ENCODE data around the gene MAN2B2.

MAN2B2 gene

DNA sequence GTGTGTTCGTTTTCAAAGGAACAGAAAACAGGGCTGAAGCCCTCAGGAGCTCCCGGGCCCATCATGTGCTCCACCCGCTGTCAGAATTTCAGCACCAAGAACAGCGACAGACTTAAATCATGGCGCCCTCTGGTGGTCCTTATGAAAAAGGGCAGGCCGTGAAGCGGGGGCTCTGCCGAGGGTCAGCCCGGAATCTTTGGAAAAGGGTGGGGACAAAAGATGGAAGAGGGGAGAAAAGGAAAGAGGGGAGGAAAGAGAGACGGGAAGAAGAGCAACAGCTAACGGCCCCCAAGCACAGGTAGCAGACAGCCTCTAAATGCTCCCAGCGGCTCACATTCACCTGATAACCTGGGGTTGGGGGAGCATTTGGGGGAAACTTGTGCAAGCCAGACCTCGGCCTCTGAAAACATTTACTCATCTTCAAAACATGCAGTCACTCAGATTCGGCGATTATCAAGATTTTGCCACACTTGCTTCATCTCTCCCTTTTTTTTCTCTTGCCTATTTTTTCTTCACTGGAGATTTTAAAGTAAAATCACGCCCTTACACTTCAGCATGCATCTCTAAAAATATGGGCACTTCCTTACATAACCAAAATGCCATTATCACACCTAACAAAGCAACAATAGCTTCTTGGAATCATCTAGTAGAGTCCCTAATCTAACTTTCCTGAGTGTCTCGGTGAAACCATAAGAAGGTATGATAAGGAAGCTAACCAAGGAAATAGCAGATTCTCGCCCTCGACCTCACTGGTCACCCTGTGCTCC is 28.1 kb upstream of the MAN2B2 start:
- DNase-seq = peak; percentile 30

DNA sequence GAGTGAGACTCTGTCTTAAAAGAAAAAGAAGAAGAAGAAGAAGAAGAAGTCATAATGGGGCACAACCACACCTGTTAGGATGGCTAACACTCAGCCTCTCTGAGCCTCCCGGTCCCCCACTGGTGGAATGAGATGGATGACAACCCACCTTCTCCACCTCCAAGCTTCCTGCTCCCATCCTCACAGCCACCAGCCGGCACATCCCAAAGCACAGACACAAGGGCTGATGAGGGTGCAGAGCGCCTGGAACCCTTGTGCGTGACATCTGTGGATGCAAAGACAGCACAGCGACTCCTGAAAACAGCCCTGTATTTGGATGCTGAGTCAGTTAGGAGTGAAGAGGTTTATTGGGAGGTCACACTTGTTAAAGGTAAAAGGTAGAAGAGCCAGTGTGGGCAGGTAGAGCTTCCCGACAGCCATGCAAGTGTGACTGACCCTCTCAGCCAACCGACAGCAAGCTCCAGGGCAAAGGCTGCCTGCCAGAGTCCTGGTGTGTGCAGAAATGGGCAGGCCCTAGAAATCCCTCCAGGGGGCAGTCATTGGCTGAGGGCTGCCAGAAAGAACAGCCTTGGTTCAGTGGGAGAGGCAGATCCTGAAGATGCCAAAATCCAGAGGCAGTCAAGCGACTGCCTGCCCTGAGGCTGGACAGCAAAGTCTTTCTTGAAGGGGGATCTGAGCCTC is 26.6 kb upstream of the MAN2B2 start:
- DNase-seq = no peak

DNA sequence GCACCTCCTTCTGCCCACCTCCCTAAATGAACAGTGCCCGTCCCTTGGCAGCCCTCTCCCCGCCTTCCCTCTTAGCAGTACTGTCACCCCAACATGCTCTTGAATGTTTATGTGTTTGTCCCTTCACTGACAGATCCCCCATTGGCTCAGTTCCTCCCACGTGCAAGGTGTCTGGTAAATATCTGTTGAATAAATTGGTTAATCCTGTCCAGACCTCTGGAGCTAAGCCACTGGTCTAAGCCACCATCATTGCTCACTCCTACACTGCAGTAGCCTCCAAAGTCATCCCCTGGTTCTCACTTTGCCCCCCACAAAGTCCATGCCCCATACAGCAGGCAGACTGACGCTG is 26.1 kb upstream of the MAN2B2 start:
- no peak for DNase-seq

GRCh38 chr4:6549445-6549844 is 25.5 kb upstream of the MAN2B2 start:
- no peak for DNase-seq

DNA sequence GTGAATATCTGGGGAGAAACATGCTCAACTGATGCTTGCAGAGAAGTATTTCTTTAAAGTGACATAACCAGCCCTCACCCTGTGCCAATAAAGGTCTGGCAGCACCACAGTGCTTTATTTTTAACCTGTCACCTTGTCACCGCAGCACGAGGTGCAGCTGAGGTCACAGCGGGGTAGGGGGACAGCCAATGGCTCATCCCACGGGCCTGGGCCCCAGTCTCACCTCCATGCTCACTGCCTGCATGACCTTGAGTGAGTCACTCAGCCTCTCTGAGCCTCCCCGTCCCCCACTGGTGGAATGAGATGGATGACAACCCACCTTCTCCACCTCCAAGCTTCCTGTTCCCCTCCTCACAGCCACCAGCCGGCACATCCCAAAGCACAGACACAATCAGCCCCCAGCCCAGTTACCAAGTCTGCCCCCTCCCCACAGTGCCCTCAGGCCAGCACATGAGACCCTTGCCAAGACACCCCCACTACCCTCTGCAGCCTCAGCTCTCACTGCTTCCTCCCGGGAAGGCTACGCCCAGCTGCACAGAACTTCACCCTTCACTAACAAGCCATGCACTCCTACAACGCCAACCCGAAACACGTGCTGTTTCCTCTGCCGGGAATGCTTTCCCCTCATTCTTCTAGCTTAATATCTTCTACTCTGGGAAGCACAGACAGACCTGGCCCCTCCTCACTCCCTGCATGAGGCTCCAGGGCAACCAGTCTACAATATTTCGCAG is 24.9 kb upstream of the MAN2B2 start:
- no peak for DNase-seq

DNA sequence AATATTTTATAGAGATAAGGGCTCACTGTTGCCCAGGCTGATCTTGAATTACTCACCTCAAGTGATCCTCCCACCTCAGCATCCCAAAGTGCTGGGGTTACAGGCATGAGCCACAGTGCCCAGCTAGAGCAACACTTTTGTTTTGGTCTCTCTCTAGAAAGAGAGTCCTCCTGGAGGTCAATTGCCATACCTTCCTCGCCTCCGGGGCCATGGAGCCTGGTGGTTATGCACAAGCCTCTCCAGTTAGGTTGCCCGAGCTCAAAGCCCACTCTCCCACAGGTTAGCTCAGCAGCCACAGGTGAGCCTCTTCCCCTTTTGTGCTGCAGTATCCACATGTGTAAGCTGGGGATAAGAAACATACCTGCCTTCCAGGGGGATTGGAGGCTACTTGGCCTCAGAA is 24.2 kb upstream of the MAN2B2 start:
- DNase-seq = no peak

GRCh38 chr4:6551660-6552059 is 23.3 kb upstream of the MAN2B2 start:
- no peak for DNase-seq

GRCh38 chr4:6555519-6555918 is 19.5 kb upstream of the MAN2B2 start:
- no peak for DNase-seq

- no peak for DNase-seq
Measured at GRCh38 chr4:6556263-6556662, 18.7 kb upstream of the MAN2B2 start.

- no peak for DNase-seq
Measured at GRCh38 chr4:6557185-6557584, 17.8 kb upstream of the MAN2B2 start.

DNA sequence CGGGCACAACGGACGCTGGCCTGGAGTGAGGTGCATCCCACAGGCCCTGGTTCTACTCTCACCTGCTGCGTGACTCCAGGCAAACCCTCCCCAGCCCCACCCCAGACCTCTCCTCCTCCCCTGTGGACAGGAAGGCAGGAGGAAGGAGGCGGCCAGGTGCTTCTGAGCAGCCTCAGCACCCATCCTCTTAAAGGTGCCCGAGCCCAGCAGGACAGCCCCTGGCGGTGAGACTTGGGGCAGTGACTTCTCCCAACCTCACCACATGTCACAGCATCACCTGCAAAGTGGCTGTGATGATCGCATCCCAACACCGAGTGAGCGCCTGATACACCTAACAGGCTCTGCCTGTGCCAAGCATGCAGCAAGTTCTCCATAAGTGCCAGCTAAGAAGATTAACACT is 17.1 kb upstream of the MAN2B2 start:
- DNase-seq = no peak

GRCh38 chr4:6560416-6561172 is 14.4 kb upstream of the MAN2B2 start:
- no peak for DNase-seq

DNA sequence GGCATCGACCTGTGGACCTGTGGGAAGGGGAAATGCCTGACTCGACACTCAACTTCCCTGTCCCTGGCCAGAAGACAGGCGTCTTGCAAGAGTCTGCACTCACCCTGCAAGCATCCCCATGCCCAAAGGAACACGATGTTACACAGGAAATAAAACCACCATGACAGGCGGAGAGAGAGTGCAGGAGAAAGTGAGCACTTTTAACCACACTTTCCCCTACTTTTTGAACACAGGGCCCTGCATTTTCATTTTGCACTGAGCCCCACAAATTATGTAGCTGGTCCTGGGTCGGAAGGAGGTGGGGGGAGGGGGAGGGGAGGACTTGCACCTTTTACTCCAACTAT is 13.8 kb upstream of the MAN2B2 start:
- no peak for DNase-seq

DNA sequence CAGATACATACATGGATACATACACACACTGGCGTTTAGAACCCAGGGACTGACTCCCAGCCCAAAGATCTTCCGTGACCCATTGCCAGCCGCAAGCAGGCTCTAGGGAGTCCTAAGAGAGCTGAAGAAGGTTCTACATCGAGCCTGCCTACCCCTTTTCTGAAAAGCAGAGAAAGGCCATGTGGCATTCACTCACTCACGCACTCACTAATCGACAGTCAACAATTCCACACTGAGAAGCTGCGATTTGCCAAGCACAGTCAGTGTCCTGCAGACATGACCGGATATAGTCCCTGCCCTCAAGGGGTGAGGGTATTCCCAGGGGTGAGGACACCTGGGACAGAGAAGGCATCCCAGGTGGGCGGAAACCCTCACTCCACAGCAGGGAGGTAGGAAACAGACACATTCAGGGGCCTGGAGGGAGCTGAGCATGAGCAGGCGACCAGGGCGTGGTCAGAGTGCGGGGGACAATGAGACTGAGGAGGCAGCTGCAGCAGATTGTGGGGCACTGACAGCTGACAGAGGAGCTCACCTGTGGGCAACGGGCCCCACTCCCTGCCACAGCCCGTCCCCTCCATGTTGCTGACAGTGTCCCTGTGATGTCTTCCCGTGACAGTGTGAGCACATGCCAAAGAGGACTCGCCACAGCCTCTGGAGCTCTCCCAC is 13.2 kb upstream of the MAN2B2 start:
- no peak for DNase-seq

GRCh38 chr4:6562931-6563901 is 11.8 kb upstream of the MAN2B2 start:
- DNase-seq = no peak

GRCh38 chr4:6563935-6564645 is 10.9 kb upstream of the MAN2B2 start:
- no peak for DNase-seq

- DNase-seq = no peak
Measured at GRCh38 chr4:6565691-6566390, 9.1 kb upstream of the MAN2B2 start.

GRCh38 chr4:6566391-6567190 is 8.4 kb upstream of the MAN2B2 start:
- DNase-seq = no peak

DNA sequence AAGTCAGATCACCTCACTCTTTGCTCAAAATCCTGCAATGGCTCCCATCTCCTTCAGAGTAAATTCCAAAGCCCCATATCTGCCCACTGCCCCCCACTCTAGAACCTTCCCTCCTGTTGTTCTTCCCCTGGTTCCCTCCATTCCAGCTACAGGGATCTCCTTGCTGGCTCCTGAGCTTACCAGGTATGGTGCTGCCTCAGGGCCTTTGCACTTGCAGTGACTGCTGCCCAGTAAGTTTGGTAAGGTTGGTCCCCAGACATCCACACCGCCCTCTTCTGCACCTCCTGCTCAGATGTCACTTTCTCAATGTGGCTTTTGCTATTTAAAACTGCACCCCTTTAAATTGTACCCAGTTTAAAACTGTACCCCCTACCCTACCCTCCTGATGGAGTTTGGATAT is 7.8 kb upstream of the MAN2B2 start:
- DNase-seq = no peak
